Endothelial cell (in vitro differentiated cells): ENCODE measurements around the gene MYLK. TPM values are rescaled to one million over a fixed set of nuclear protein-coding genes. Genes with fewer than 3 reads are reported as not detected.

ENCODE experiments used
- DNase-seq: peaks from one replicate; pipeline ENCODE4 v3.0.0; 2021; ENCODE audit warnings: low spot score
- H3K27ac Mint-ChIP-seq: one replicate; pipeline ENCODE4 v1.8.0; 2021; ENCODE audit warnings: mixed read lengths, inconsistent platforms; ENCODE audit not compliant: unreplicated experiment
- H3K27me3 Mint-ChIP-seq: one replicate; pipeline ENCODE4 v1.8.0; 2021; ENCODE audit warnings: mild to moderate bottlenecking, moderate library complexity, mixed read lengths, inconsistent platforms; ENCODE audit not compliant: unreplicated experiment
- H3K36me3 Mint-ChIP-seq: one replicate; pipeline ENCODE4 v1.8.0; 2021; ENCODE audit warnings: mild to moderate bottlenecking, low read depth, mixed read lengths, inconsistent platforms; ENCODE audit not compliant: unreplicated experiment
- H3K4me1 Mint-ChIP-seq: one replicate; pipeline ENCODE4 v1.8.0; 2021; ENCODE audit warnings: mild to moderate bottlenecking, mixed read lengths, inconsistent platforms; ENCODE audit not compliant: unreplicated experiment
- H3K4me3 Mint-ChIP-seq: one replicate; pipeline ENCODE4 v1.8.0; 2021; ENCODE audit warnings: mild to moderate bottlenecking, mixed read lengths, inconsistent platforms; ENCODE audit not compliant: unreplicated experiment
- H3K9me3 Mint-ChIP-seq: one replicate; pipeline ENCODE4 v1.8.0; 2021; ENCODE audit warnings: mixed read lengths, inconsistent platforms; ENCODE audit not compliant: unreplicated experiment
- total RNA-seq: library from RNA; stranded (reverse); fragmentation: NEBNext Ultra II Directional; extraction: Animal tissue kit (Norgen Biotek cat#: 25700); gene quantifications from one replicate; pipeline ENCODE4 v1.2.1, GENCODE V29; 2021; ENCODE audit not compliant: unreplicated experiment
- TF ChIP-seq, protein P1 (sequence below): fragments of 200-600 bp; sonication (generic); IDR thresholded peaks from one replicate; pipeline ENCODE4 v1.5.0; 2021; ENCODE audit warnings: antibody characterized with exemption; ENCODE audit not compliant: unreplicated experiment

MYLK gene
- total RNA-seq, 1 donor from 2014 or later: 7.8 TPM

DNA sequence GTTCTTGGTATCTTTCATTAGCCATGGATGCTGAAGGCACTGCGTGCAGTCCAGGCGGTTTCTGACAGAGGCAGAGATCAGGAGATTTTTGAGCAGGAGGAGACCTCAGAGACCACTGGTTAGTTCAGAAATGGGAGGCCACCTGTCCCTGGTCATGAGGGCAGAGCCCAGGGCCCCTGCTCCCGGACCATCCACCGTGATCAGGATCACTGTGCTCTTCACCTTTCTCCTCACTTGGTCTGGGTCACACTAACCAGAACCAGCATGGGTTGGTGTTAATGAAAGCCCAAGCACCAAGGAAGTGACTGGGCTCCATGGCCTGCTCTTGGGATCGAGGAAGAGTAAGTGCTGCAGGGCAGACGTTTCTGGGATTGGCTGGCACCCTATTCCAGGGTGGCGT, 257.3 kb downstream of the MYLK start:
- H3K36me3 Mint-ChIP-seq: peaks cover 17% of the 10 kb centered on the region
- H3K4me3 Mint-ChIP-seq: no peak overlapping the region
- H3K27me3 Mint-ChIP-seq: peaks cover 3% of the 10 kb centered on the region
- TF ChIP-seq, protein P1, sequence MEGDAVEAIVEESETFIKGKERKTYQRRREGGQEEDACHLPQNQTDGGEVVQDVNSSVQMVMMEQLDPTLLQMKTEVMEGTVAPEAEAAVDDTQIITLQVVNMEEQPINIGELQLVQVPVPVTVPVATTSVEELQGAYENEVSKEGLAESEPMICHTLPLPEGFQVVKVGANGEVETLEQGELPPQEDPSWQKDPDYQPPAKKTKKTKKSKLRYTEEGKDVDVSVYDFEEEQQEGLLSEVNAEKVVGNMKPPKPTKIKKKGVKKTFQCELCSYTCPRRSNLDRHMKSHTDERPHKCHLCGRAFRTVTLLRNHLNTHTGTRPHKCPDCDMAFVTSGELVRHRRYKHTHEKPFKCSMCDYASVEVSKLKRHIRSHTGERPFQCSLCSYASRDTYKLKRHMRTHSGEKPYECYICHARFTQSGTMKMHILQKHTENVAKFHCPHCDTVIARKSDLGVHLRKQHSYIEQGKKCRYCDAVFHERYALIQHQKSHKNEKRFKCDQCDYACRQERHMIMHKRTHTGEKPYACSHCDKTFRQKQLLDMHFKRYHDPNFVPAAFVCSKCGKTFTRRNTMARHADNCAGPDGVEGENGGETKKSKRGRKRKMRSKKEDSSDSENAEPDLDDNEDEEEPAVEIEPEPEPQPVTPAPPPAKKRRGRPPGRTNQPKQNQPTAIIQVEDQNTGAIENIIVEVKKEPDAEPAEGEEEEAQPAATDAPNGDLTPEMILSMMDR: no peak
- H3K9me3 Mint-ChIP-seq: no peaks in the 10 kb centered on the region
- no peak for DNase-seq
- H3K27ac Mint-ChIP-seq: no peak overlapping the region
- H3K4me1 Mint-ChIP-seq: peaks cover 10% of the 10 kb centered on the region

DNA sequence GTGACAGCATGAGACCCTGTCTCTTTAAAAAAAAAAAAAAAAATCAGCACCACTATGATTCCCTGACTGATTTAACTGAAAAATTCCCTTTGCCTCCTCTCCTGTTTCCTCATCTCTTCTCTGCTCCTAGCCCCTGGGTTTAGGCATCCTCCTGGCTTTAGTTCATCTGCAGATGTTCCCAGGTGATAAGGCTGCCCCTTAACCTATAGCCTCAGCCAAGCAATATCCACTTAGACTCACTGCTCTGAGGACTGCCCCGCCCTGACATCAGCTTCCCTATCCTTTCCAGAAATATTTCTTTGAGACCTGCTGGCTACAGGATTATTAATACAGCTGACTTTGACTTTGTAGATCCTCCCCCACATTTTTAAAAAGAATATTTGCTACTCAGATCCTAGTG, 259.8 kb downstream of the MYLK start:
- H3K27ac Mint-ChIP-seq: no peak overlapping the region
- DNase-seq: no peak
- TF ChIP-seq, protein P1: no peak

DNA sequence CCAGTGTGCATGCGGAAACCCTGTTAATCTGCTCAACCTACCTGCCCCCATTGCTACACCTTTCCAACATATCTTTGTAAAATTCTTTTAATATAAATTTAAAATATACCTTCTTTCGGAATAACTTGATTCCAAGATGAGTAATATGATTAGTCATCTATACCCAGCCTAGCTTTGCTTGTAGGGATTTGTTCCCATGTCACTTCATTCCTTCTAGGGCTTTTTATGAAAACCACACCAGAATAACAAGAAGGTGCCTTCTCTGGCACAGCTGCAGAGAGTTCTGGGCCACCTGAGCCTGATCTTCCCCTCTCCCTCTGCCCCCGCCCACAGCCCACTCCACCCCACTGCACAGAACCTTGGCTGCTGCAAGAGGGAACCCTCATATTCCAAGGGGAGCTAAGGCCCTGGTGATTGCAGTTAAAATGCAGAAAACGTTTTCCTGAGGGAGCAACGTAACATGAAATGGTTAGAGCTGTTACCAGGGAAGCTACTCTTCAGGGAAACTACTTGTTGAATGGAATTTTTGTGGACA, 260.7 kb downstream of the MYLK start:
- Mint-ChIP-seq H3K27ac (no peak overlapping the region), H3K4me1 (peaks cover 21% of the 10 kb centered on the region), H3K36me3 (peaks cover 12% of the 10 kb centered on the region), H3K27me3 (peaks cover 6% of the 10 kb centered on the region), H3K4me3 (no peak overlapping the region), H3K9me3 (no peaks in the 10 kb centered on the region)
- DNase-seq: no peak
- TF ChIP-seq, protein P1: no peak

More for the DNA sequence above, 259.8 kb downstream of the MYLK start:
- peaks cover 15% of the 10 kb centered on the region for H3K36me3 Mint-ChIP-seq
- peaks cover 17% of the 10 kb centered on the region for H3K4me1 Mint-ChIP-seq
- no peak overlapping the region for H3K4me3 Mint-ChIP-seq
- H3K27me3 Mint-ChIP-seq: peaks cover 6% of the 10 kb centered on the region
- H3K9me3 Mint-ChIP-seq: no peaks in the 10 kb centered on the region

DNA sequence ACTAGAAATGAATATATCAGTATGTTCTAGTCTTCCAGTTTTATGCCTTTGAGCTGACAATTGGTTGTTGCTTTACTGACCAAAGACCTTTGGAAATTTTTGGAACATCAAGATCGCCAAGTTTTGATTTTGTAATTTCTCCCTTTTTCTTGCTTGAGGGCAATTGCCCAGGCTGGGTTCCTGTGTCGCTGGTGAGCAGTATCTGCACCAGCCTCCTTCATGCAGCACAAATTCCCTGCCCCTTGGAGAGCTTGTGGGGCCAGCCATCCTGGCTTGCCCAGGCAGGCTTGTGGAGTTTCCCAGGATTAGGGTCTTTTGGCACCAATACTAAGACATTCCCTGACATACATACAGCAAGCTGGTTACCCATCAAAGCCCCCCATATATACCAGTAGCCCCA, 261.4 kb downstream of the MYLK start:
- peaks cover 12% of the 10 kb centered on the region for H3K36me3 Mint-ChIP-seq
- no peak overlapping the region for H3K27ac Mint-ChIP-seq
- TF ChIP-seq, protein P1: no peak
- H3K9me3 Mint-ChIP-seq: no peaks in the 10 kb centered on the region
- no peak overlapping the region for H3K4me3 Mint-ChIP-seq
- H3K27me3 Mint-ChIP-seq: peaks cover 9% of the 10 kb centered on the region
- DNase-seq: no peak
- H3K4me1 Mint-ChIP-seq: peaks cover 21% of the 10 kb centered on the region

DNA sequence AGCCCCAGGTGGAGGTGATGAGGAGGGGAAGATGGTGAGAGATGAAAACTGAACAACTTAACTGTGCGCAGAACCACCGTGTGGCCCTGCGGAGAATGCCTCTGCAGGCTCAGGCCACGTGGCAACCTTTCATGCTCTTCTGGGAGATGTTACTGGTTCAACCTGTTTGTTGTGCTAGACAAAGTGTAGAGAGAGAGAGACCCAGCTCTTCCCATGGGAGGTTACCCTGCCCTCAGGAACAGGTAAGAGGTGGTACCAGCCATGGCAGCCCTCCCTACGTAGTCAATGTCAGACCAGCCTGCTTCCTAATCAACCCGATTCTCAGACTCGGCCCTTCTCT, 262.3 kb downstream of the MYLK start:
- Mint-ChIP-seq H3K4me1 (peaks cover 21% of the 10 kb centered on the region), H3K27me3 (peaks cover 9% of the 10 kb centered on the region), H3K27ac (no peak overlapping the region), H3K36me3 (peaks cover 6% of the 10 kb centered on the region), H3K4me3 (no peak overlapping the region), H3K9me3 (no peaks in the 10 kb centered on the region)
- TF ChIP-seq, protein P1: no peak
- DNase-seq: no peak
